ENCODE data around the gene GTF3C2. TPM values are rescaled to one million over a fixed set of nuclear protein-coding genes. Genes with fewer than 3 reads are reported as not detected.

GTF3C2 gene, protein sequence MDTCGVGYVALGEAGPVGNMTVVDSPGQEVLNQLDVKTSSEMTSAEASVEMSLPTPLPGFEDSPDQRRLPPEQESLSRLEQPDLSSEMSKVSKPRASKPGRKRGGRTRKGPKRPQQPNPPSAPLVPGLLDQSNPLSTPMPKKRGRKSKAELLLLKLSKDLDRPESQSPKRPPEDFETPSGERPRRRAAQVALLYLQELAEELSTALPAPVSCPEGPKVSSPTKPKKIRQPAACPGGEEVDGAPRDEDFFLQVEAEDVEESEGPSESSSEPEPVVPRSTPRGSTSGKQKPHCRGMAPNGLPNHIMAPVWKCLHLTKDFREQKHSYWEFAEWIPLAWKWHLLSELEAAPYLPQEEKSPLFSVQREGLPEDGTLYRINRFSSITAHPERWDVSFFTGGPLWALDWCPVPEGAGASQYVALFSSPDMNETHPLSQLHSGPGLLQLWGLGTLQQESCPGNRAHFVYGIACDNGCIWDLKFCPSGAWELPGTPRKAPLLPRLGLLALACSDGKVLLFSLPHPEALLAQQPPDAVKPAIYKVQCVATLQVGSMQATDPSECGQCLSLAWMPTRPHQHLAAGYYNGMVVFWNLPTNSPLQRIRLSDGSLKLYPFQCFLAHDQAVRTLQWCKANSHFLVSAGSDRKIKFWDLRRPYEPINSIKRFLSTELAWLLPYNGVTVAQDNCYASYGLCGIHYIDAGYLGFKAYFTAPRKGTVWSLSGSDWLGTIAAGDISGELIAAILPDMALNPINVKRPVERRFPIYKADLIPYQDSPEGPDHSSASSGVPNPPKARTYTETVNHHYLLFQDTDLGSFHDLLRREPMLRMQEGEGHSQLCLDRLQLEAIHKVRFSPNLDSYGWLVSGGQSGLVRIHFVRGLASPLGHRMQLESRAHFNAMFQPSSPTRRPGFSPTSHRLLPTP
- total RNA-seq = 24.6 and 31.1 TPM in 2 replicates

DNA sequence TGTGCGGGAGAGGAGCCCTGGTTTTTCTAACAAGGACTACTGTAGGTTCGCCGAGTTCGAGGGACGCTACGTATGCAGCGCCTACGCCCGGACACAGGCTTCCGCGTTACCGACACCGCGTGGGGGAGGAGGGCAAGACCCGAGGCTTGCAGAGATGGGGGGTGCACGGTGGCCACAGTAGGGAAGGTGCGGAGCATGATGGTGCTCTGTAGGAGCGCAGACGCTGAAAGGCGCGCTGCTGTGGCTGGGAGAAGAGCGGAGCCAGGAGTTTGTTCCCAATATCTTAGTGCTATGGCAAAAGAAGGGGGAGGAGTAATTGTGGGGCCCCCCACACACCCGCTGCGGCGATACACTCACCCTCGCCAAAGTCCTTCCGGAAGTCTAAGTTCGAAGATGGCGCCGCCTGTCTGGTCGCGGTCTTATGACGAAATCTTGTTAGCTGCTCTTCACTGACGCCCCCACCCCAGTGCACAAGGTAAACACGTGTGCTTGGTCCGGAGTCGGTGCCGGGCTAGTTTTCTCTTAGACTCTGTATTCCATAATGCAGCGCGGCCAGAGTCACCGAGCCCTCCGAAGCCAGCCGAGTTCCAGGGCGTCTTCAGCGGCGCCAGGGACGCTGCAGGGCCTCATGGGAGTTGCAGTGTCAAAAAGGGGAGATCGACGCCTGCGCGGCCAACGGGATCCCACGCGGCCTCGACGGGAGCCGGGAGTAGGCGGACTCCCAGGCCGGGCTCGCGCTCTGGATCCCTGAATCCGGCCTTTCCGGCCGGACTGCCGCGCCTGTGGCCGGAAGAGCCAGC lies at the start of gene GTF3C2:
TSS of gene GTF3C2 (minus strand) at position 383 of the 800 bp plus-strand sequence. CDS start 13,210 bp downstream, outside the sequence.

GRCh38 chr2:27380626-27381545 lies 24.3 kb upstream of the GTF3C2 start, which contains the start of gene ZNF513:
Gene ZNF513, minus strand, starts transcription at chr2:27380734. Its CDS starts 208 bp downstream, at chr2:27380526.

DNA sequence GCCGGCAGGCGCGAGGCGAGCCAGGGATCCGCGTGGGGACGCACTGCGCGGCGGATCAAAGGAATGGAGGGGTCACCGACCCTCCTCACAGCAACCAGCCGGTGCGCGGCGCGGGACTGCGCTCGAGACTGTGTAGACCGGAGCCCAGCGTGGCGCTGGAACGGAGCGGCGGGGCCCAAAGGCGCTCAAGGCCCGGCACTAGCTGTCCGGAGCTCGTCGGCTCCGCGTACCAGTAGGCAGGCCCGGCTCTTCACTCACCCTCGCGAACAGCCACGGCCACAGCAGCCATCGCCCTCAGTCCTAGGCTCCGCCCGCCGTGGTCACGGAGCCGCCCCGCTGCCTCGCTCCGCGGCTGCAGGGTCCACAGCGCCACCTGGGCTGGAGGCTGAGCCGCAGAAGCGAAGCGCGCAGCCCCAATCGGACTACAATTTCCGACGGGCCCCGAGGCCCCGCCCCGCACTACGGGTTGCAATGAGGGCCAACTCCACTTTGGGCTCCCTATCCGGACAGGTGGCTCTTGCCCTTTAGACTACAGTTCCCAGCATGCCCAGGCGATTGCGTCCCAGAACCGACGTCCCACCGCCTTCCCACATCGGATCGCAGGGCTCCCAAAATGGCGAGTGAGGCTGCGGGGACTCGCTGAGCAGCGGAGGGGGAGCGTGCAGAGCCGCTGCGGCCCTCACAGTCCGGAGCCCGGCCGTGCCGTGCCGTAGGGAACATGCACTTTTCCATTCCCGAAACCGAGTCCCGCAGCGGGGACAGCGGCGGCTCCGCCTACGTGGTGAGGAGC lies 13.7 kb upstream of the GTF3C2 start, which contains the start of the genes EIF2B4 and SNX17:
TSS of gene EIF2B4 (minus strand) at position 313 of the 790 bp plus-strand sequence. CDS start at position 289, 24 bp downstream.
TSS of gene SNX17 (plus strand) at position 591 of the 790 bp plus-strand sequence. CDS start at position 719, 128 bp downstream.

GRCh38 chr2:27322766-27323595 lies 33.6 kb downstream of the GTF3C2 start, which contains the start of gene MPV17:
Gene MPV17, minus strand, starts transcription at chr2:27323097. Its CDS starts 580 bp downstream, at chr2:27322517.

GRCh38 chr2:27308359-27308881 lies 48.1 kb downstream of the GTF3C2 start, which contains the start of gene UCN:
Gene UCN, minus strand, starts transcription at chr2:27308445. Its CDS starts 550 bp downstream, at chr2:27307895.

DNA sequence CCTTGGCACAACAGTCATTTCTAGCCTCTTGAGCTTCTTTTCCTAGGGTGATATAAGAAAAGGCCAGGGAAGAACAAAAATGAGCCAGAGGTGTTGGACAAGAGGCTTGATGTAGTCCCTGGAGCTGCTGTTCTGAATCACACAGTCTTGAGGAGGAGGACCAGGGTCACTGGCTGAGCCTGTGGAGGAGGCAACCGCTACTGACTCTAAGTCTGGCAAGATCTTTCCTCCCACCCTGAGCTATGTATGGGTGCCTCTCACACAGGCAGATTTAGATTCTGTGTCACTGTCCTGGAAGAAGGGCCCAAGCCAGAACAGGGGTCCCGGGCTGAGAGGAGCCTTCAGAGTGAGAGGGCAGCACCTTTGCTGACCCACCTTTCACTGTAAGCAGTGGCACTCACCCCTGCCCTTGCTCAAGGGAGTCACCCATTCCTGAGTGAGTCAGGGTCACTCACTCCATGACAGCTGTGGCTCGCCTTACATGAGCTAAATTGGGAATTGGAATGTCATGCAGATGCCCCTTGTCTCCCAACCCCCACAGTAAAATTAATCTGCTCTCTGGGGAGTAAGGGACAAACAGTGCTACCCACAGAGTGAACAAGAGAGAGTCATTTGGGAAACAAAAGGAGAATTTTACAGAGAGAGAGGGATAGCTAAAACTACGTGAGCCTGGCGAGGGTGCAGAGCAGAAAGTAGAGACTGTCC lies 74.6 kb downstream of the GTF3C2 start, which contains the start of gene TRIM54:
TSS of gene TRIM54 (plus strand) at position 575 of the 705 bp plus-strand sequence. CDS start 303 bp downstream, outside the sequence.

Other genes starting within 250 kb of the GTF3C2 start
- 30.5 and 40.8 TPM in 2 replicates for gene CGREF1, start 237.6 kb downstream of the GTF3C2 start, total RNA-seq
- 0.13 and 0.20 TPM in 2 replicates for gene ABHD1, start 232.9 kb downstream of the GTF3C2 start, total RNA-seq
- 43.3 and 48.8 TPM in 2 replicates for gene PREB, start 222.1 kb downstream of the GTF3C2 start, total RNA-seq
- not detected in 2 replicates for gene PRR30, start 217.4 kb downstream of the GTF3C2 start, total RNA-seq
- not detected in 2 replicates for gene TCF23, start 207.8 kb downstream of the GTF3C2 start, total RNA-seq
- 155 and 179 TPM in 2 replicates for gene ATRAID, start 144.7 kb downstream of the GTF3C2 start, total RNA-seq
- 17.2 and 25.6 TPM in 2 replicates for gene SLC5A6, start 144.5 kb downstream of the GTF3C2 start, total RNA-seq
- 37.3 and 75.5 TPM in 2 replicates for gene CAD, start 139.4 kb downstream of the GTF3C2 start, total RNA-seq
- gene SLC30A3, start 93.7 kb downstream of the GTF3C2 start, total RNA-seq = 0.03 and 0.26 TPM in 2 replicates
- not detected in 2 replicates for gene DNAJC5G, start 81.3 kb downstream of the GTF3C2 start, total RNA-seq
- 0.10 TPM in 1 of 2 replicates, not detected in the other for gene TRIM54, start 74.3 kb downstream of the GTF3C2 start, total RNA-seq
- 0.85 and 1.2 TPM in 2 replicates for gene UCN, start 48.3 kb downstream of the GTF3C2 start, total RNA-seq
- gene MPV17, start 33.7 kb downstream of the GTF3C2 start, total RNA-seq = 71.7 and 83.5 TPM in 2 replicates
- gene EIF2B4, start 13.6 kb upstream of the GTF3C2 start, total RNA-seq = 25.2 and 27.7 TPM in 2 replicates
- gene SNX17, start 13.9 kb upstream of the GTF3C2 start, total RNA-seq = 111 and 145 TPM in 2 replicates
- gene ZNF513, start 24.0 kb upstream of the GTF3C2 start, total RNA-seq = 8.9 and 10.6 TPM in 2 replicates
- gene PPM1G, start 52.8 kb upstream of the GTF3C2 start, total RNA-seq = 59.6 and 68.3 TPM in 2 replicates
- 99.9 and 108 TPM in 2 replicates for gene NRBP1, start 71.9 kb upstream of the GTF3C2 start, total RNA-seq
- 0.39 TPM in 1 of 2 replicates, not detected in the other for gene KRTCAP3, start 85.6 kb upstream of the GTF3C2 start, total RNA-seq
- gene IFT172, start 133.0 kb upstream of the GTF3C2 start, total RNA-seq = 38.3 and 43.3 TPM in 2 replicates
- gene FNDC4, start 138.4 kb upstream of the GTF3C2 start, total RNA-seq = 39.9 and 52.9 TPM in 2 replicates
- gene GCKR, start 140.1 kb upstream of the GTF3C2 start, total RNA-seq = 7.4 and 8.5 TPM in 2 replicates
- gene ZNF512, start 226.3 kb upstream of the GTF3C2 start, total RNA-seq = 16.3 and 21.9 TPM in 2 replicates